Measurements from ENCODE around the gene ALDH1L2. TPM values are rescaled to one million over a fixed set of nuclear protein-coding genes. Genes with fewer than 3 reads are reported as not detected.

The ALDH1L2 gene
- total RNA-seq, 2 donors from 2014 or later: 0.22 to 0.27 TPM

DNA sequence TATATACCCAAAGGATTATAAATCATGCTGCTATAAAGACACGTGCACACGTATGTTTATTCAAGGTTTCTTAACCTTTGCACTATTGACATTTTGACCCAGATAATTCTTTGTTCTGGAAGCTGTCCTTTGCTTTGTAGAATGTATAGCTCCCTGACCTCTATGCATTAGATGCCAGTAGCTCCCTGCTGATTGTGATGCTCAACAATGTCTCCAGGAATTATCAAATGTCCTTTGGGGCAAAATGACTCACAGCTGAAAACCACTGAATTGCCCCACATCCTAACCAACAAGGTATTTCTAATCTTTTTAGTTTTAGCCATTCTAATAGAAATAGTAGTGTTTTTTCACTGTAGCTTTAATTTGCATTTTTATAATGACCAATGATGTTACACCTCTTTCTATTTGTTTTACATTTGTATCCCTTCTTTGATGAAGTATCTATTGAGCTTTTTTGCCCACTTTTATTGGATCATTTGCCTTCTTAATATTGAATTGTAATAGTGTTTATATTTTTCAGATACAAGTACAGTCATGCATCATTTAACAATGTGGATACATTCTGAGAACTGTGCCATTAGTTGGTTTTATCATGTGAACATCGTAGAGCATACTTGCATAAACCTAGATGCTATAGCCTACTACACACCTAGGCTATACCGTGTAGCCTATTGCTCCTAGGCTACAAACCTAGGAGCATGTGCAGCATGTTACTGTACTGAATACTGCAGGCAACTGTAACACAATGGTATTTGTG lies 108.5 kb downstream of the ALDH1L2 start:
- 84 to 86% methylated on average over 4 of the region's 4 CpGs for WGBS, 2 experiments (ENCODE audit: insufficient coverage in 1 of 2, insufficient read length in 1 of 2)

DNA sequence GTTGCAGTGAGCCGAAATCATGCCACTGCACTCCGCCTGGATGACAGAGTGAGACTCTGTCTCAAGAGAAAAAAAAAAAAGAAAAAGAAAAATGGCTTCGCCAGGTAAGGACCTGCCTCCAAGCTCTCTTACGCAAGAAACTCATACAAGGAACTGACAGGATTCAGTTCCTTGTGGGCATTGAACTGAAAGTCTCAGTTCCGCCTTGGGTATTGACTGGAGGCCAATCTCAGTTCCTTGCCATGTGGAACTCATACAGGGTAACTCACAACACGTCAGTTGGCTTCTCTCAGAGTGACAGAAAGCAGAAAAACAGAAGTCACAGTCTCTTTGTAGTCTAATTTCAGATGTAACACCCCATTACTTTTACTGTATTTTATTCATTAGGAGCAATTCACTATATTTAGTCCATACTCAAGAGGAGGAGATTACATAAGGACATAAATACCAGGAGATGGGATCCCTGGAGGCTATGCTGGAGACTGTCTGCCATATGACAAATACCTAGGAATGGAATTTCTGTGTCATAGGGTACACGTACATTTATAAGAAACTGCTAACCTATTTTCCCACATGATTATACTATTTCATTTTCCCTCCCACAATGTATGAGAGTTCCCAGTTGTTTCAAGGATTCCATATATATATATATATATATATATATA lies 109.5 kb downstream of the ALDH1L2 start:
- Mint-ChIP-seq H3K27me3 (ENCODE audit: insufficient read depth) (no peaks in the 10 kb centered on the region), H3K36me3 (ENCODE audit: low read depth) (no peaks in the 10 kb centered on the region), H3K27ac (no peak overlapping the region), H3K4me3 (no peak overlapping the region), H3K4me1 (no peaks in the 10 kb centered on the region), H3K9me3 (no peaks in the 10 kb centered on the region)
- Histone ChIP-seq H3K9me3 (ENCODE audit: control insufficient read depth, low read length) (no peaks in the 10 kb centered on the region), H3K27me3 (ENCODE audit: control insufficient read depth, insufficient read depth, low read length, poor library complexity, severe bottlenecking) (no peaks in the 10 kb centered on the region), H3K27ac (ENCODE audit: low read depth, low read length) (no peak overlapping the region), H3K36me3 (ENCODE audit: control insufficient read depth, insufficient read depth, low read length) (no peaks in the 10 kb centered on the region), H3K9ac (ENCODE audit: extremely low read depth, low read length, poor library complexity, severe bottlenecking) (no peak overlapping the region), H3K4me1 (ENCODE audit: control insufficient read depth, insufficient read depth, low read length) (no peaks in the 10 kb centered on the region), H3K4me3 (ENCODE audit: low read length) (no peak overlapping the region)
- TF ChIP-seq, protein P1, sequence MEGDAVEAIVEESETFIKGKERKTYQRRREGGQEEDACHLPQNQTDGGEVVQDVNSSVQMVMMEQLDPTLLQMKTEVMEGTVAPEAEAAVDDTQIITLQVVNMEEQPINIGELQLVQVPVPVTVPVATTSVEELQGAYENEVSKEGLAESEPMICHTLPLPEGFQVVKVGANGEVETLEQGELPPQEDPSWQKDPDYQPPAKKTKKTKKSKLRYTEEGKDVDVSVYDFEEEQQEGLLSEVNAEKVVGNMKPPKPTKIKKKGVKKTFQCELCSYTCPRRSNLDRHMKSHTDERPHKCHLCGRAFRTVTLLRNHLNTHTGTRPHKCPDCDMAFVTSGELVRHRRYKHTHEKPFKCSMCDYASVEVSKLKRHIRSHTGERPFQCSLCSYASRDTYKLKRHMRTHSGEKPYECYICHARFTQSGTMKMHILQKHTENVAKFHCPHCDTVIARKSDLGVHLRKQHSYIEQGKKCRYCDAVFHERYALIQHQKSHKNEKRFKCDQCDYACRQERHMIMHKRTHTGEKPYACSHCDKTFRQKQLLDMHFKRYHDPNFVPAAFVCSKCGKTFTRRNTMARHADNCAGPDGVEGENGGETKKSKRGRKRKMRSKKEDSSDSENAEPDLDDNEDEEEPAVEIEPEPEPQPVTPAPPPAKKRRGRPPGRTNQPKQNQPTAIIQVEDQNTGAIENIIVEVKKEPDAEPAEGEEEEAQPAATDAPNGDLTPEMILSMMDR (conservative IDR thresholded peaks at IDR 0.05): no peak
- WGBS, 2 experiments (ENCODE audit: insufficient coverage in 1 of 2, insufficient read length in 1 of 2): 90 to 99% methylated on average over 5 to 7 of the region's 7 CpGs
- no peak for DNase-seq

More for the DNA sequence above, 108.5 kb downstream of the ALDH1L2 start:
- no peaks in the 10 kb centered on the region for H3K27me3 Mint-ChIP-seq (ENCODE audit: insufficient read depth)
- Histone ChIP-seq H3K36me3 (ENCODE audit: control insufficient read depth, insufficient read depth, low read length) (no peaks in the 10 kb centered on the region), H3K4me3 (ENCODE audit: low read length) (no peak overlapping the region), H3K27me3 (ENCODE audit: control insufficient read depth, insufficient read depth, low read length, poor library complexity, severe bottlenecking) (no peaks in the 10 kb centered on the region), H3K27ac (ENCODE audit: low read depth, low read length) (no peak overlapping the region), H3K4me1 (ENCODE audit: control insufficient read depth, insufficient read depth, low read length) (no peaks in the 10 kb centered on the region), H3K9ac (ENCODE audit: extremely low read depth, low read length, poor library complexity, severe bottlenecking) (no peak overlapping the region), H3K9me3 (ENCODE audit: control insufficient read depth, low read length) (no peaks in the 10 kb centered on the region)
- H3K9me3 Mint-ChIP-seq: no peaks in the 10 kb centered on the region
- H3K36me3 Mint-ChIP-seq (ENCODE audit: low read depth): no peaks in the 10 kb centered on the region
- no peak for DNase-seq
- TF ChIP-seq, protein P1 (conservative IDR thresholded peaks at IDR 0.05): no peak
- no peak overlapping the region for H3K27ac Mint-ChIP-seq
- no peak overlapping the region for H3K4me3 Mint-ChIP-seq
- no peaks in the 10 kb centered on the region for H3K4me1 Mint-ChIP-seq

DNA sequence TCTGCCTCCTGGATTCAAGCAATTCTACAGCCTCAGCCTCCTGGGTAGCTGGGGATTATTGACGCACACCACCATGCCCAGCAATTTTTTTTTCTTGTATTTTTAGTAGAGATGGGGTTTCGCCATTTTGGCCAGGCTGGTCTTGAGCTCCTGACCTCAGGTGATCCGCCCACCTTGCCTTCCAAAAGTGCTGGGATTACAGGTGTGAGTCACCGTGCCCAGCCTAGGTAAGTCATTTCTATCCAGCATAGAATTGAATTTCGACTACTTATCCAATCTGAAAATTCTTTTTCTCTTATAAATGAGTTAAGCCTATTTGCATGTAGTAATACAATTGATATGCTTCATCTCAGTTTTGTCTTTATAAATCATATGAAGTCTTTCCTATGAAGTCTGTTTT lies 111.0 kb downstream of the ALDH1L2 start:
- no peak for DNase-seq
- Histone ChIP-seq H3K9ac (ENCODE audit: extremely low read depth, low read length, poor library complexity, severe bottlenecking) (no peak overlapping the region), H3K4me3 (ENCODE audit: low read length) (no peak overlapping the region), H3K4me1 (ENCODE audit: control insufficient read depth, insufficient read depth, low read length) (no peaks in the 10 kb centered on the region), H3K27me3 (ENCODE audit: control insufficient read depth, insufficient read depth, low read length, poor library complexity, severe bottlenecking) (no peaks in the 10 kb centered on the region), H3K36me3 (ENCODE audit: control insufficient read depth, insufficient read depth, low read length) (no peaks in the 10 kb centered on the region), H3K9me3 (ENCODE audit: control insufficient read depth, low read length) (no peaks in the 10 kb centered on the region), H3K27ac (ENCODE audit: low read depth, low read length) (no peak overlapping the region)
- Mint-ChIP-seq H3K27ac (no peak overlapping the region), H3K36me3 (ENCODE audit: low read depth) (no peaks in the 10 kb centered on the region), H3K9me3 (no peaks in the 10 kb centered on the region), H3K4me3 (no peak overlapping the region), H3K27me3 (ENCODE audit: insufficient read depth) (no peaks in the 10 kb centered on the region), H3K4me1 (no peaks in the 10 kb centered on the region)
- TF ChIP-seq, protein P1 (conservative IDR thresholded peaks at IDR 0.05): no peak
- WGBS, 2 experiments (ENCODE audit: insufficient coverage in 1 of 2, insufficient read length in 1 of 2): 93 to 100% methylated on average over 2 to 4 of the region's 5 CpGs
